GM18508 (cell line): ENCODE data around the gene GPALPP1.
A peak's percentile ranks its signal among the peaks of the same experiment; 100 is the strongest.
"Not testable (repeated sequence)": the region's sequence is repeated elsewhere in the genome, so short reads cannot be mapped to it uniquely, and the experiment has no call there.

Experiments used
- ATAC-seq: cut with Tn5 transposase; IDR thresholded peaks from one replicate; pipeline ENCODE4 v1.9.1; 2021; ENCODE audit warnings: moderate number of reproducible peaks; ENCODE audit not compliant: insufficient read depth, unreplicated experiment

Gene GPALPP1

DNA sequence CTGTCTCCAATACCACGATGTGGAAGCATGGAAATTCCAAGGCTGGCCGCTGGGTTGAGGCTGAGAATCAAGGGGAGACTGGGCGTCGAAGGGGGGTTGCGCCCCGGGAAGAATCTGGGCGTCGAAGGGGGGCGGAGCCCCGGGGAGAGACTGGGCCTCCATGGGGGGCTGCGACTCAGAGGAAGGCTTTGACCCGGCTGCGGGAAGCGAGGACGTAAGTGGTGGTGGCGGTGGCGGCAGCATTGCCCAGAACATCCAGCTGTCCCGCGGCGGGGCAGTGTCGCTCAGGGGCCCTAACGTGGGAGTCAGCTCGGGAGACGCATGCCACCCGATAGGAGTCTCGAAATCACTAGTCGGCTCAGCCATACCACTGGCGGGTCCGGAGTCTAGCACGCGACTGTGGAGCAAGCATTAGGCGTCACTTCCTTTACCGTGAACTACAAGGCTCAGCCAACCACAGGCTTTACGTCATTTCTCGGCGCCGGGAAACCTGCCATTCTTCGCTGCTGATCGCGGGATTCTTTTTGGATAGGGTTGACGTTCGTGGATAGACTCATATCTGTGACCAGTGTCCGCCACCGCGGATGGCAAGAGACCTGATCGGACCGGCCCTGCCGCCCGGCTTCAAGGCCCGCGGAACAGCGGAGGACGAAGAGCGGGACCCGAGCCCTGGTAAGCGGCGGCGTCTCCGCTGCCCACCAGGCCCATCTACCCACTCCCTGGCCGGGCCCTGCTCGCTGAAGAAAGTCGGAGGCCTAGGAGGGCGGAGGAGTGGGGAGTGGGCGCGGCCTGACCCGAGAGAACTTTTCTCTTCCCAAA is at the start of gene GPALPP1, which contains the start of gene NUFIP1:
TSS of gene GPALPP1 (plus strand) at position 468 of the 819 bp plus-strand sequence. CDS start at position 585, 117 bp downstream.
TSS of gene NUFIP1 (minus strand) at position 401 of the 819 bp plus-strand sequence. CDS start at position 366, 35 bp downstream.
- ATAC-seq, result peak; percentile 83

DNA sequence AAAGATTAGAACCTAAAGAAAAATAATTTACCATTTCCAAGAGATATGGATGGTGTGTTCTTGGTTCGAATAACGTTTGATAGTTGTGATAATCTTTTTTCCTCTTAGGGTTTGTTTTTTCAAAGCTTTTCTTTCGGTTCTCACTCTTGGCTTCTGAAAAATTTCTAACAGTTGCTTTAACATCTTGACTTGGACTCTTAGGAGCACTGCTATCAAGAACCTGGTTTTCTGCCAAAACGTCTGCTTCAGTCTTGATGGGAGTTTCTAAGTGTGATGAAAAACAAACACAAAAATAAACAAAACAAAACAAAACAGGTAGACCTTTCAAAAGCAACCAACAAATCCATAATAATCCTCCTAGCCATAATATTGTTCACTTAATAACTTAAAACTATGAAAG is 45.9 kb upstream of the GPALPP1 start:
- ATAC-seq, result not testable (repeated sequence)

DNA sequence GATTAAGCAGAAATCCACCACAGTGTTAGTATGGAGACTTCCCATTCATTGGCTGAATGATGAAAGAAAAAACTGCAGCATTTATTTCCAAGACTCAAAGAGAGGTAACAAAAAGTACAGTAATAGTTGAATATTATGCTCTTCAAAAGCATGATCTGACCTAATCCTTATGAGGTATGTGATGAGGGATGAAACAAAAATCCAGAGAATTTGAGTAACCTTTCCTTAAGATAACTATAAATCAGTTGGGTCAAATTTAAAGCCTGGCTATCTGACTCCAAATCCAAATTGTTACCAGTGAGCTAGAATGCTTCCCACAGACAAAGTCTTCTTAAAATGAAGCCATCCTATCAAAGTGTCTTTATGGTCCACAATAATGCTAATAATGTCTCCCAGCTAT is 38.2 kb upstream of the GPALPP1 start:
- no peak for ATAC-seq

- ATAC-seq, result no peak
Observed at GRCh38 chr13:44952671-44953070, 36.7 kb upstream of the GPALPP1 start.

GRCh38 chr13:44954224-44954623 is 35.1 kb upstream of the GPALPP1 start:
- no peak for ATAC-seq

DNA sequence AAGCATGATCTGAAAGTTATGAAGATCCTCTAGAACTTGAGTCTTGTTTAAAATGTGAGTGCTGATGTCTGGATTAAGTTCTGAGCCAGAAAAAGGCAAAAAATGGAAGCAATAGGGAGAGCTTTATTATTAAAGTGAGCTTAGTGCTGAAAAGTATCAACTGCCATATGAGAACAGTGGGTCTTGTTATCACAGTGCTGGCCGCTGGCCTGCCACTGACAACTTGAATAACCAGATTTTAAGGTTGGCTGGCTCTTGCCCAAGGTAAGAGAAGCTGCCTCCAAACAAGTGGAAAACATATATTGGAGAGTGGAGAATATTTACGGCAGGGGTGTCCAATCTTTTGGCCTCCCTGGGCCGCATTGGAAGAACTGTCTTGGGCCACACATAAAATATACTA is 33.9 kb upstream of the GPALPP1 start:
- ATAC-seq, result no peak

DNA sequence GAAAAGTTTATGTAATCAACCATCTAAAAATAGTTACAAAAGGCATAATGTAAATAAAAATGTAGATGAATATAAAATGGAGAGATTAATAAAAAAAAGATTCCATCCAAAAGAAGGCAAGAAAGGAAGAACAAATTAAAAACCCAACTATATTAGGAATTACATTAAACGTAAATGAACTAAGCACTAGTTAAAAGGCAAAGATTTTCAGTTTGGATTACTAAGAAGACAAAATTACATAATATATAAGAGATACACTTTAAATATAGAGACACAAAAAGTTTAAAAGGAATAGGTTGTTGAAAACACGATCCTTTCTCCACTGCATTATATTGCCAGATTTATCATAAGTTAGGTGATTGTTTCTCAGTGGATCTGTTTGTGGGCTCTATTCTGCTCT is 27.3 kb upstream of the GPALPP1 start:
- no peak for ATAC-seq

GRCh38 chr13:44967704-44968433 is 21.5 kb upstream of the GPALPP1 start:
- no peak for ATAC-seq

- no peak for ATAC-seq
Observed at GRCh38 chr13:44968434-44968815, 20.9 kb upstream of the GPALPP1 start.

DNA sequence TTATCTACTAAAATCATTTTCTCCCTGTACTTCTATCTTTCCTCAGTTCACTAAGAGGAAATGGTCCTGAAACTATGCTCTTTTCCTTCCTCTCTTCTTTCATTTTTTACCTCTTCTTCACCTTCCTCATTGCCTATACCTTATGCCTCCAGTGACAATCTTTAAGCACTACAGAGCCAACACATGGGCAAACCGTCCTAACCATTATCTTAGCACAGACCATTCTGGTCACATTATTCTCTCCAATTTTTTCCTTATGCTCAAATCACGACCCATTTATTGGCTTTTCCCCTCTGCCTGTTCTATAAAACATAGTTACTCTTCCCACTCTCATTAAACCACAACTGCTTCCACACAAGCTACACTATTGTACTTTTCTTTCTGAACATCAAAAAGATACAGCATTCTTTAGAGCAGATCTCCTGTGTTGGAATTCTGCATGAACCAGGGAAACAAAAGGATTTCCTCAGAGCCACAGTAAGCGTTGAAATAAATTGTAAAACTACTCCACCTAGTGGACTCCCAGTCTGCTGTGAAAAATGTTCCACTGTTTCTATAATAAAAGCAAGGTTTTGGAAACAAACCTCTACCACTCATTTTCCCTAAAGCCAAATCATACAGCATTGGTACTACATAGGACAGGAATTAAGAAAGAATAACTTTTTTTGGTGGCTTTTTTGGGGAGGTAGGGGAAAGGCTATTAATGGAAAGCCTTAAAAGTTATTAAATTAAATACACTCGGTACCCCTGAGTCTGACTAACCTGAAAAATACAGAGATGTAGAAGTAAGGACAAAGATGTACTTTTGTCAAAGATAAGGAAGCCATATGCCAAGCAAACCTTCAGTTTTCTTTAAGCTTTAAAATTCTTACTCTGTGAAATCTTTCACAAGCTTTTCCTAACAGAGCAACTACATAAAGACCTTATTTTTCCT is 19.5 kb upstream of the GPALPP1 start:
- ATAC-seq, result no peak

DNA sequence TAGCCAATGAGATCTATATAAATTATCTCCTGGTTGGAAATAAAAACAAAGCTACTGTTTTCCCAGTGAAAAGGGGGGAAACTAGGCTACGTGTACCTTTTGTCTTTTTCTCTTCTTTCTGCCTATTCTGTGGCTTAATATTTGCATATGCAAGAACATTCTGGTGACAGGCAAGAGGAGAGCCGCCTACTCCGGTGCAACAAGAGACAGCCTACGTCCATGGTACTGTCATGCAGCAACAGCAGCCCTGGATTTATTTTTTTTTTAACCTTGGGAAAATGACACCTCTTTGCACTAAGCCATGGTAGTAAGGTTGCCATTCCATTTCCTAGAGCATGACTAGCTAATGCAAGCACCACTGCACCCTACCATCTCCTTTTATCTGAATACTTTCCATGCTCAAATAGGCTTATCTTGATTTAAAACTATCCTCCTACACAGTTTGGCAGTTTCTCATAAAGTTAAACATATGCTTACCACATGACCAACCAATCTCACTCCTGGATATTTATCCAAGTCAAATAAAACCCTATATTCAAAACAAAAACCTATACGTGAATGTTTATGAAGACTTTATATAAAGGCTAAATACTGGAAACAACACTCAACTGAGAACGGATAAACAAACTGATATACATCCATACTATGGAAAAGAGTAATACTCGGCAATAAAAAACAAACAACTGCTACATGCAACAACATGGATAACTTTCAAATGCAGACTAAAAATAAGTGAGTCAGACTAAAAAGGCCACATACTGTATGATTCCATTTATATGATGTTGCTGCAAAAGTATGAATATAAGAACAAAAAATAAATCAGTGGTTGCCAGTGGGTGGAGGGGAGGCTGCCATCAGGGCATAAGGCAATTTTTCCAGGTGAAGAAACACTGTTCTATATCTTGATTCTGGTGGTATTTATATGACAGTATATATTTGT is 17.4 kb upstream of the GPALPP1 start:
- no peak for ATAC-seq

DNA sequence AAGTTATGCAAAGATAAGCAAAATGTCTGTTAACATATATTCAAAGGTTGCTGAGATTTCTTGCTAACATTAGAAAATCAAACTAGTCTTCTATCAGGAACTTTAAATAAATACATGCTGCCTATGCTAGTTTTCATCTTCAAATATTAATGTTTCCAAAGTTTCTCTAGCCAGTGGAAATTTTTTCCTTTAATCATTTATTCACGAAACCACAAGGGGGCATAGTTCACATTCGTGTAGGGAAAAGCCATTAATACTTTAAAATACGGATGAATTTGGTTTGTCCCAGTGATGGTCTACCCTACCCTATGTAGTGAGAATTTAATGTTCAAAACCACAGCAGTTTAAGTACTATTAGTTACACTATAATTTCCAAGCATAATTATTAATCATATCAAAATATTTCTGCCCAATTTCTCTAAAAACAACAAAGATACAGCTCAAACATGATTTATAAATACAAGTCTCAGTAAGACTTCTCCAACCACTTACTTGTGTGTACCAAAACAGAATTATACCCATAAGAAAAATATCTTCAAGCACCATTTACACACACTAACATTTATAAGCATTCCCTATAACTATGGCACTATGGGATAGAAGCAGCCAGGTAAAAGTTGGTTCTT is 16.3 kb upstream of the GPALPP1 start:
- no peak for ATAC-seq

DNA sequence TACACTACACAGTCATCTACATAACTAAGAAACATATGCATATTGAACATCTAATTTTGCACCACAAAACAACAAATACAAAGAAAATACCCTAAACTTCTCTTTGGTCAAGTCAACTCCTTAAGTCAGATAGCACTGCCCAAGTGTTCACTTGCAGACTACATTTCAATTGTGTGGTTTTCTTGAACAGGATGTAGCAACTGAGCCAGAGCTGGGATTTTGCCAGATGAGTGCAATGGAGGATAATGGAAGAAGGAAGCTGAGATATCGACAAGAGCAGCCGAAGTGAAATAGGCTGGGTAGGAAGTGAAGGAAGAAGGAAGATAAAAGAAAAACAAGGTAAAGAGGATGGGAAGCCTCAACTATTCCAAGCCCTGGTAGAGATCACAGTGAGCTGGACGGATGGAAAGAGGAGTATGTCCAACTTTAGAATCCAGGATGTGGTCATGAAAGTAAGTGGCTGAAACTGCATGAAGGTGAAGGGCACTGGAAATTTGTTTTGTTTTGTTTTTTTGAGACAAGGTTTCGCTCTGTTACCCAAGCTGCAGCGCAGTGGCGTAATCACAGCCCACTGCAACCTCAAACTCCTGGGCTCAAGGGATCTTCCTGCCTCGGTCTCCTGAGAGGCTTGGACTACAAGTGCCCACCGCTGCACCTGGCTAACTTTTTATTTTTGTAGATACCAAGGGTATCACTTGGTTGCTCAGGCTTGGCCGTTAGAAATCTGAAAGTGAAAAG is 15.1 kb upstream of the GPALPP1 start:
- no peak for ATAC-seq

DNA sequence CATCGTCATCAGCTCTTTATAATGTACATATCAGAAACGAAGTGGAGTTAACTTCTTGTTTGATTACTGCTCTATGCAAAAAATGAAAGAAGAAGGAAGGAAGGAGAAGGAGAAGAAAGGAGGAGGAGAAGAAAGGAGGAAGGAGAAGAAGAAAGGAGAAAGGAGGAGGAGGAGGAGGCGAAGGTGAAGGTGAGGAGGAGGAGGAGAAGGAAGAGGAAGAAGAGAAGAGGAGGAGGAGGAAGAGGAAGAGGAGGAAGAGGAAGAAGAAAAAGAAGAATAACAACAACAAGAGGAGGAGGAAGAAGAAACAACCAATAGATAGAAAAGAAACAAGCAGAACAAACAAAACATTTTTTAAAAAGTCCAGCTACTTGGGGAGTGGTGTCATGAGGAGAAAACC is 13.1 kb upstream of the GPALPP1 start:
- ATAC-seq, result no peak

DNA sequence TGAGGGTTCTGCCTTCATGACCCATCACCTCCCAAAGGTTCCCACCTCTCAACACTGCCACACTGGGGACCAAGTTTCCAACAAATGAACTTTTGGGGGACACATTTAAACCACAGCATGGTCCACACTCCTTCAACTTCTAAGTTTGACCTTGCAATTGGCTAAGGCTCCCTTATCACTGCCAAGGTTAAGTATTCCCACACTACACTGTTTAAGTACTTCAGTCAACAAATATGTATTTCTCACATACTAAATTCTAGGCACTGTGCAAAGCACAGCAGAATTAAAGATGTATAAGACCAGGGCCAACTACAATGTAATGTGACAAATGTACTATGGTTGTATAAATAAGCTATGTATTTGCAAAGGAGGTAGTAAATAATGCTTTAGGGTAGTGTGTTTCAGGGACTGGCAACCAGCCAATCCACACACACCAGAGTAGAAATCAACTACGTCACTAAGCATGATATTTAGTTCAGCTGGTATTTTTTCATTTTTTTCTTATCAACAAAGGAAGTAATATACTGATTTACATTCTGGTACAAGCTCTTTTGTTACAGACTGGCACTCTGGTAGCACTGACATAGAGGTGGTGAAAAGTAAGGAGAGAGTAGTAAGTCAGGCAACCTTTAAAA is 12.3 kb upstream of the GPALPP1 start:
- ATAC-seq, result no peak

DNA sequence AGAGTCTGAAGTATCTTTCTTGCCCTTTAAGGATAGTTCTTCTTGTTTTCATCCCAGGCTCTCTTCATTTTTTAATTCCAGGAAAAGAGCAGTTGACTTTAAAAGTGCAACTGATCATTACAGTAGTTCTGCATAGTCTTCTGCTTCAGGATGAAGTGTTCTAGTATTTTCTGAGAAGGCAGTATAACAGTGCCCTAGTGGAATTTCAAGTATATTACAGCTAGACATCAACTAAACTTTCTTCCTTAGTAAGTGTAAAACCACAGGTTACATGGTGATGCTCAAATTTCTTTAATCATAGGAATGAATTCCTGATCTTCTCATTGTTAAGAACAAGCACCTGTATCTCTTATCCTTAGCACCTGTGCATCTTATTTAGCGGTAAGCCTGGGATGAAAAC is 11.0 kb upstream of the GPALPP1 start:
- no peak for ATAC-seq

DNA sequence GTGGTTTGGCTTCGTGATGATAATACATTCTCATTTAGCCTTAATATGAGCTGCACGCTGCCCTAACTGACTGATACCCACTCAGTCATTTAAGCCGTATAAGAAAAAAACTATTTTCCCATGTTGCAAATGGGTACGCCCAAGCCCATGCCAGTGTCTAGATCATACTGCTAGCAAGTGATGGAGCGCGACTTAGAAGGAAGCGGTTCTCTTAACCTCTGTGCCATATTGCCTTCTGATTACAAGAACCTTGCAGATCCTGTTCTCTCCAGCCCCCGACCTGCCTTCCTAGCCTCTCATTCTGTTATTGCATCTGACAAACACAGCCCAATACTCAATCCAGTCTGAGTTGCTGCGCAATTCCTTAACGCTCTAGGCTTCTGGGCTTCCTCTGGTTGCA is 603 bp downstream of the GPALPP1 start:
- ATAC-seq, result no peak

DNA sequence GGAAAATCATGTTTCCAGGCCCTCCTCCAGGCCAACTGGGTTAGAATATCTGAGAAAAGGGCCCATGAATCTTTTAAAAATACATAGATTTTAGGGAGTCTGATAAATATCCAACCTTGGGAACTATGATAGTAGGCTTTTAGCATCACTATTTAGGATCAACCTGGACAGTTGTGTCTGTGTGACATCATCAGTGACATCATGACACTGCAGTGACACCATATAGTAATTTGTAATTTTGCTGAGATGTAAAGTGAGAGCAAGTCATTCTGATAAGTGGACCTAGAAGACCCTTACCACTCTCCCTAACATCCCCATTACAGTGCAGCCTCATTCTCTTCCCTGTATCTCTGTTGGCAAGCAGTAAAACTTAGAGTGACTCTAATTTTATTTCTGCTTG is 14.1 kb downstream of the GPALPP1 start:
- ATAC-seq, result no peak
